GM18519 (cell line): ENCODE data around the gene DMXL2.
"Not testable (repeated sequence)": the region's sequence is repeated elsewhere in the genome, so short reads cannot be mapped to it uniquely, and the experiment has no call there.

Source experiments
- ATAC-seq: cut with Tn5 transposase; IDR thresholded peaks from one replicate; pipeline ENCODE4 v1.9.1; 2021; ENCODE audit warnings: mild to moderate bottlenecking, moderate library complexity; ENCODE audit not compliant: unreplicated experiment, low FRiP score

DMXL2 gene

GRCh38 chr15:51579012-51579411 lies 43.6 kb downstream of the DMXL2 start:
- ATAC-seq: no peak

GRCh38 chr15:51577636-51578304 lies 44.8 kb downstream of the DMXL2 start:
- ATAC-seq: no peak

GRCh38 chr15:51576911-51577500 lies 45.6 kb downstream of the DMXL2 start:
- ATAC-seq: no peak

- no peak for ATAC-seq
These were observed 46.2 kb downstream of the DMXL2 start for GRCh38 chr15:51576286-51576850.

- no peak for ATAC-seq
These were observed 46.8 kb downstream of the DMXL2 start for GRCh38 chr15:51575775-51576174.

- ATAC-seq: not testable (repeated sequence)
These were observed 49.2 kb downstream of the DMXL2 start for GRCh38 chr15:51573352-51573751.

GRCh38 chr15:51568939-51569784 lies 53.4 kb downstream of the DMXL2 start:
- ATAC-seq: not testable (repeated sequence)

GRCh38 chr15:51561271-51561670 lies 61.3 kb downstream of the DMXL2 start:
- no peak for ATAC-seq

- no peak for ATAC-seq
These were observed 63.7 kb downstream of the DMXL2 start for GRCh38 chr15:51558876-51559275.

GRCh38 chr15:51558411-51558810 lies 64.2 kb downstream of the DMXL2 start:
- no peak for ATAC-seq

- ATAC-seq: no peak
These were observed 71.7 kb downstream of the DMXL2 start for GRCh38 chr15:51550841-51551240.

- no peak for ATAC-seq
These were observed 74.9 kb downstream of the DMXL2 start for GRCh38 chr15:51547656-51548055.

- no peak for ATAC-seq
These were observed 85.5 kb downstream of the DMXL2 start for GRCh38 chr15:51536965-51537574.

- ATAC-seq: no peak
These were observed 88.7 kb downstream of the DMXL2 start for GRCh38 chr15:51533672-51534398.

- ATAC-seq: no peak
These were observed 95.6 kb downstream of the DMXL2 start for GRCh38 chr15:51526955-51527354.

GRCh38 chr15:51524376-51524775 lies 98.2 kb downstream of the DMXL2 start:
- ATAC-seq: no peak

- no peak for ATAC-seq
These were observed 106.3 kb downstream of the DMXL2 start for GRCh38 chr15:51516291-51516690.

- no peak for ATAC-seq
These were observed 117.3 kb downstream of the DMXL2 start for GRCh38 chr15:51505251-51505650.

- no peak for ATAC-seq
These were observed 119.6 kb downstream of the DMXL2 start for GRCh38 chr15:51503003-51503402.

- no peak for ATAC-seq
These were observed 123.1 kb downstream of the DMXL2 start for GRCh38 chr15:51499379-51499976.
